HepG2 (cell line): ENCODE measurements around the gene PROX2. TPM values are rescaled to one million over a fixed set of nuclear protein-coding genes. Genes with fewer than 3 reads are reported as not detected.

ENCODE experiments used
- CENPX ChIP-seq: sonication (generic); formaldehyde crosslinking; IDR thresholded peaks from 2 replicates; pipeline ENCODE4 v1.9.0; 2021; ENCODE audit warnings: mild to moderate bottlenecking, missing genetic modification reagents, moderate library complexity
- ETV6 ChIP-seq: sonication (generic); formaldehyde crosslinking; conservative IDR thresholded peaks from 2 replicates; pipeline ENCODE4 v1.4.0; 2020; ENCODE audit warnings: missing genetic modification reagents
- FOXJ3 ChIP-seq: sonication (generic); formaldehyde crosslinking; IDR thresholded peaks from 2 replicates; pipeline ENCODE4 v1.4.0; 2020; ENCODE audit warnings: missing genetic modification reagents, mild to moderate bottlenecking, borderline replicate concordance
- HOXA3 ChIP-seq: sonication (generic); formaldehyde crosslinking; IDR thresholded peaks from 2 replicates; pipeline ENCODE4 v1.5.0; 2020; ENCODE audit warnings: missing genetic modification reagents
- KAT8 ChIP-seq: IDR thresholded peaks from 2 replicates; pipeline ENCODE4 v1.6.1; 2016; ENCODE audit warnings: missing genetic modification reagents, missing compliant biosample characterization
- MBNL3 ChIP-seq: fragments of 250-450 bp; sonication (Bioruptor Pico); conservative IDR thresholded peaks from 2 replicates; pipeline ENCODE4 v1.8.0; 2022; ENCODE audit warnings: mild to moderate bottlenecking, inconsistent platforms
- MYPOP ChIP-seq: sonication (generic); formaldehyde crosslinking; IDR thresholded peaks from 2 replicates; pipeline ENCODE4 v1.8.1; 2023; ENCODE audit warnings: mild to moderate bottlenecking, moderate library complexity, missing genetic modification reagents
- PAXIP1 ChIP-seq: sonication (generic); formaldehyde crosslinking; conservative IDR thresholded peaks from 2 replicates; pipeline ENCODE4 v1.4.0; 2020; ENCODE audit warnings: mild to moderate bottlenecking, missing genetic modification reagents, moderate library complexity
- TCF12 ChIP-seq, 2 experiments: fragments of 450-650 bp in 1 of 2; sonication (generic) in 1 of 2; formaldehyde crosslinking in 1 of 2; IDR thresholded peaks; 2 replicates each; pipeline versions ENCODE4 v1.6.1 to v1.8.0; 2017 to 2022; ENCODE audit warnings: antibody characterized with exemption in 1 of 2, mild to moderate bottlenecking in 1 of 2, missing genetic modification reagents in 1 of 2, moderate library complexity in 1 of 2
- ZBTB2 ChIP-seq: sonication (generic); formaldehyde crosslinking; IDR thresholded peaks from 2 replicates; pipeline ENCODE4 v1.8.0; 2022; ENCODE audit warnings: low read depth, missing genetic modification reagents
- ZBTB26 ChIP-seq: IDR thresholded peaks from 2 replicates; pipeline ENCODE4 v1.6.1; 2016; ENCODE audit warnings: missing compliant biosample characterization, missing genetic modification reagents, borderline replicate concordance
- ZC3H4 ChIP-seq: sonication (generic); formaldehyde crosslinking; IDR thresholded peaks from 2 replicates; pipeline ENCODE4 v1.4.0; 2020; ENCODE audit warnings: missing genetic modification reagents, borderline replicate concordance
- ZHX1 ChIP-seq: sonication (generic); formaldehyde crosslinking; IDR thresholded peaks from 2 replicates; pipeline ENCODE4 v1.8.1; 2022; ENCODE audit warnings: low read depth, mild to moderate bottlenecking, missing genetic modification reagents
- ZIK1 ChIP-seq: sonication (generic); formaldehyde crosslinking; IDR thresholded peaks from 2 replicates; pipeline ENCODE4 v1.5.0; 2020; ENCODE audit warnings: mild to moderate bottlenecking, low read depth, missing genetic modification reagents, borderline replicate concordance
- ZNF121 ChIP-seq: sonication (generic); formaldehyde crosslinking; IDR thresholded peaks from 2 replicates; pipeline ENCODE4 v1.5.0; 2020; ENCODE audit warnings: mild to moderate bottlenecking, missing genetic modification reagents
- ZNF335 ChIP-seq: sonication (generic); formaldehyde crosslinking; IDR thresholded peaks from 2 replicates; pipeline ENCODE4 v1.4.0; 2020; ENCODE audit warnings: missing genetic modification reagents
- ZNF530 ChIP-seq: sonication (generic); formaldehyde crosslinking; IDR thresholded peaks from 2 replicates; pipeline ENCODE4 v1.5.0; 2020; ENCODE audit warnings: low read depth, mild to moderate bottlenecking, missing genetic modification reagents
- ZNF788 ChIP-seq: sonication (generic); formaldehyde crosslinking; IDR thresholded peaks from 2 replicates; pipeline ENCODE4 v1.5.0; 2020; ENCODE audit warnings: mild to moderate bottlenecking, missing genetic modification reagents, borderline replicate concordance
- polyA plus RNA-seq, 8 experiments: library from polyadenylated mRNA; depleted of rRNA in 3 of 8; stranded (reverse) in 7 of 8; unstranded in 1 of 8; fragments of >200 nt; fragmentation: Illumina TruSeq in 4 of 8; extraction: Trizol in 4 of 8; gene quantifications; 2 replicates each; pipeline versions ENCODE4 v1.2.1 to v1.2.3, GENCODE V29; 2011 to 2016; ENCODE audit warnings: low read depth in 4 of 8, missing spikeins in 1 of 8, mixed read lengths in 1 of 8; ENCODE audit not compliant: insufficient read depth in 1 of 8
- total RNA-seq, 5 experiments: library from RNA; depleted of rRNA; stranded (reverse); fragments of >200 nt; fragmentation: Illumina TruSeq; extraction: Trizol; gene quantifications; 2 replicates each; pipeline ENCODE4 v1.2.3, GENCODE V29; 2016; ENCODE audit warnings: low read depth in 1 of 5

PROX2 gene
- total and polyA plus RNA-seq, 2 of the 13 experiments (the other 11 are each of a cell fraction or from before 2014, with no cell fraction given) = not detected

GRCh38 chr14:74881431-74882102 lies 5.6 kb upstream of the PROX2 start, which contains the start of gene DLST (continued):
- 0 out of 2 replicates have a peak, but pooled peaks have one; percentile 21 for TF ChIP-seq PAXIP1 (CRISPR knock-in tag)
- no peak; the same call in 1 of the 2 replicates for TF ChIP-seq ZBTB26
- peak; percentile 65 for TF ChIP-seq HOXA3
- TF ChIP-seq ZNF788 (CRISPR knock-in tag) = peak; percentile 88
- TF ChIP-seq ZHX1 = 0 out of 2 replicates have a peak, but pooled peaks have one; percentile 54
- TF ChIP-seq ETV6 (CRISPR knock-in tag) = 0 out of 2 replicates have a peak, but pooled peaks have one; percentile 40
- TF ChIP-seq FOXJ3 (CRISPR knock-in tag) = no peak
- no peak for TF ChIP-seq MBNL3
- TF ChIP-seq MYPOP = peak; percentile 65; the same call in 1 of the 2 replicates
- no peak for TF ChIP-seq ZC3H4 (CRISPR knock-in tag)
- TF ChIP-seq ZNF530 (CRISPR knock-in tag) = no peak
- TF ChIP-seq ZNF335 (CRISPR knock-in tag) = peak; percentile 96
- TF ChIP-seq TCF12 (IDR thresholded peaks at IDR 0.05) = no peak
- no peak for TF ChIP-seq TCF12 (CRISPR knock-in tag; IDR thresholded peaks at IDR 0.05)
- TF ChIP-seq ZIK1 (CRISPR knock-in tag) = 0 out of 2 replicates have a peak, but pooled peaks have one; percentile 60
- TF ChIP-seq KAT8 = peak; percentile 92
- no peak for TF ChIP-seq CENPX (CRISPR knock-in tag)
- peak; percentile 65 for TF ChIP-seq ZBTB2 (CRISPR knock-in tag)
- peak; percentile 49; the same call in 1 of the 2 replicates for TF ChIP-seq ZNF121 (CRISPR knock-in tag)
